Measurements from ENCODE around the gene DHPS.
A peak's percentile ranks its signal among the peaks of the same experiment; 100 is the strongest.
"Not testable (repeated sequence)": the region's sequence is repeated elsewhere in the genome, so short reads cannot be mapped to it uniquely, and the experiment has no call there.

The DHPS gene

GRCh38 chr19:12681074-12681987 is at the start of gene DHPS:
TSS of gene DHPS (minus strand) at chr19:12681880. CDS start at chr19:12681766, 114 bp downstream.
- peak; percentile 95 for DNase-seq (ENCODE audit: low spot score)

- no peak for DNase-seq (ENCODE audit: low spot score)
Measured at GRCh38 chr19:12731337-12731736, 49.7 kb upstream of the DHPS start.

GRCh38 chr19:12730064-12730463 is 48.4 kb upstream of the DHPS start:
- no peak for DNase-seq (ENCODE audit: low spot score)

GRCh38 chr19:12727745-12728433 is 46.2 kb upstream of the DHPS start:
- DNase-seq (ENCODE audit: low spot score), result no peak

GRCh38 chr19:12726988-12727316 is 45.3 kb upstream of the DHPS start:
- DNase-seq (ENCODE audit: low spot score), result no peak

- DNase-seq (ENCODE audit: low spot score), result not testable (repeated sequence)
Measured at GRCh38 chr19:12725612-12726011, 43.9 kb upstream of the DHPS start.

- peak; percentile 73 for DNase-seq (ENCODE audit: low spot score)
Measured at GRCh38 chr19:12723641-12724426, 42.2 kb upstream of the DHPS start, which contains the start of gene TNPO2. TSS of gene TNPO2 (minus strand) at chr19:12723932. CDS start at chr19:12720977, 2,955 bp downstream.

GRCh38 chr19:12723381-12723640 is 41.6 kb upstream of the DHPS start:
- DNase-seq (ENCODE audit: low spot score), result no peak

- peak; percentile 98 for DNase-seq (ENCODE audit: low spot score)
Measured at GRCh38 chr19:12722566-12723380, 41.1 kb upstream of the DHPS start.

- DNase-seq (ENCODE audit: low spot score), result peak; percentile 49
Measured at GRCh38 chr19:12721656-12722565, 40.2 kb upstream of the DHPS start.

GRCh38 chr19:12720851-12721655 is 39.4 kb upstream of the DHPS start:
- no peak for DNase-seq (ENCODE audit: low spot score)

GRCh38 chr19:12720296-12720695 is 38.6 kb upstream of the DHPS start:
- no peak for DNase-seq (ENCODE audit: low spot score)

GRCh38 chr19:12715929-12716328 is 34.2 kb upstream of the DHPS start:
- no peak for DNase-seq (ENCODE audit: low spot score)

GRCh38 chr19:12715102-12715501 is 33.4 kb upstream of the DHPS start:
- DNase-seq (ENCODE audit: low spot score), result no peak

GRCh38 chr19:12713304-12713703 is 31.6 kb upstream of the DHPS start:
- not testable (repeated sequence) for DNase-seq (ENCODE audit: low spot score)

- DNase-seq (ENCODE audit: low spot score), result not testable (repeated sequence)
Measured at GRCh38 chr19:12712077-12712476, 30.4 kb upstream of the DHPS start.

GRCh38 chr19:12711187-12711586 is 29.5 kb upstream of the DHPS start:
- DNase-seq (ENCODE audit: low spot score), result no peak

GRCh38 chr19:12708641-12709040 is 27.0 kb upstream of the DHPS start:
- DNase-seq (ENCODE audit: low spot score), result no peak

GRCh38 chr19:12706332-12706718 is 24.6 kb upstream of the DHPS start:
- no peak for DNase-seq (ENCODE audit: low spot score)
